ENCODE results near the gene ZNF660.
"Not testable (repeated sequence)": the region's sequence is repeated elsewhere in the genome, so short reads cannot be mapped to it uniquely, and the experiment has no call there.

The ZNF660 gene

GRCh38 chr3:44584646-44585501 is at the start of gene ZNF660:
ZNF660 (plus strand) TSS chr3:44584964; CDS start chr3:44594194, 9,230 bp downstream.
- DNase-seq (ENCODE audit: low read depth), result no peak

GRCh38 chr3:44535364-44535763 is 49.4 kb upstream of the ZNF660 start:
- no peak for DNase-seq (ENCODE audit: low read depth)

GRCh38 chr3:44544811-44545210 is 40.0 kb upstream of the ZNF660 start:
- not testable (repeated sequence) for DNase-seq (ENCODE audit: low read depth)

- DNase-seq (ENCODE audit: low read depth), result peak; percentile 48
Measured at GRCh38 chr3:44554626-44555592, 29.9 kb upstream of the ZNF660 start, which contains the start of gene ZKSCAN7. ZKSCAN7 (plus strand) TSS chr3:44555193; CDS start chr3:44557048, 1,855 bp downstream.

GRCh38 chr3:44555723-44556122 is 29.0 kb upstream of the ZNF660 start:
- DNase-seq (ENCODE audit: low read depth), result no peak

GRCh38 chr3:44557074-44557473 is 27.7 kb upstream of the ZNF660 start:
- DNase-seq (ENCODE audit: low read depth), result no peak

GRCh38 chr3:44561076-44561475 is 23.7 kb upstream of the ZNF660 start:
- no peak for DNase-seq (ENCODE audit: low read depth)

- DNase-seq (ENCODE audit: low read depth), result no peak
Measured at GRCh38 chr3:44562147-44562546, 22.6 kb upstream of the ZNF660 start.

GRCh38 chr3:44568561-44568960 is 16.2 kb upstream of the ZNF660 start:
- no peak for DNase-seq (ENCODE audit: low read depth)

GRCh38 chr3:44571024-44571423 is 13.7 kb upstream of the ZNF660 start:
- DNase-seq (ENCODE audit: low read depth), result no peak

- DNase-seq (ENCODE audit: low read depth), result no peak
Measured at GRCh38 chr3:44576613-44577012, 8.2 kb upstream of the ZNF660 start.

GRCh38 chr3:44577354-44577952 is 7.3 kb upstream of the ZNF660 start:
- not testable (repeated sequence) for DNase-seq (ENCODE audit: low read depth)

- not testable (repeated sequence) for DNase-seq (ENCODE audit: low read depth)
Measured at GRCh38 chr3:44578316-44578715, 6.4 kb upstream of the ZNF660 start.

GRCh38 chr3:44578924-44579515 is 5.7 kb upstream of the ZNF660 start:
- DNase-seq (ENCODE audit: low read depth), result not testable (repeated sequence)

- not testable (repeated sequence) for DNase-seq (ENCODE audit: low read depth)
Measured at GRCh38 chr3:44579749-44580148, 5.0 kb upstream of the ZNF660 start.

GRCh38 chr3:44580971-44581370 is 3.8 kb upstream of the ZNF660 start:
- not testable (repeated sequence) for DNase-seq (ENCODE audit: low read depth)

- DNase-seq (ENCODE audit: low read depth), result no peak
Measured at GRCh38 chr3:44596621-44597020, 11.9 kb downstream of the ZNF660 start.

- no peak for DNase-seq (ENCODE audit: low read depth)
Measured at GRCh38 chr3:44601749-44602148, 17.0 kb downstream of the ZNF660 start.

GRCh38 chr3:44612678-44613077 is 27.9 kb downstream of the ZNF660 start:
- DNase-seq (ENCODE audit: low read depth), result no peak

- peak; percentile 56 for DNase-seq (ENCODE audit: low read depth)
Measured at GRCh38 chr3:44624749-44625480, 40.2 kb downstream of the ZNF660 start, which contains the start of gene ZNF197. ZNF197 (plus strand) TSS chr3:44625036; CDS start chr3:44629155, 4,119 bp downstream.

GRCh38 chr3:44628716-44629115 is 44.0 kb downstream of the ZNF660 start:
- no peak for DNase-seq (ENCODE audit: low read depth)

All from stimulated activated CD8-positive, alpha-beta memory T cell treated with anti-CD3 and anti-CD28 coated beads, Interleukin-4, amount 100 ng/mL, for 24 hours (primary cell).